Smooth muscle cell (in vitro differentiated cells): ENCODE results near the gene IL18RAP. TPM values are rescaled to one million over a fixed set of nuclear protein-coding genes. Genes with fewer than 3 reads are reported as not detected.

ENCODE experiments used
- DNase-seq: peaks from one replicate; lab custom pipeline; 2025; ENCODE audit not compliant: unreplicated experiment; lab: John Stamatoyannopoulos, UW
- H2AFZ ChIP-seq: fragments of 200-600 bp; sonication (generic); 2 replicates; pipeline ENCODE4 v1.6.0; 2016; ENCODE audit warnings: antibody characterized with exemption, low read depth, mild to moderate bottlenecking
- H3F3A ChIP-seq: fragments of 200-600 bp; sonication (generic); 2 replicates; pipeline ENCODE4 v1.6.0; 2017; ENCODE audit warnings: antibody characterized with exemption, low read depth
- H3K27ac ChIP-seq: fragments of 200-600 bp; sonication (generic); 2 replicates; pipeline ENCODE4 v1.5.1; 2016; ENCODE audit warnings: low read depth, mild to moderate bottlenecking
- H3K27me3 ChIP-seq: fragments of 200-600 bp; sonication (generic); 2 replicates; pipeline ENCODE4 v1.6.1; 2016; ENCODE audit warnings: low read depth, mild to moderate bottlenecking
- H3K36me3 ChIP-seq: fragments of 200-600 bp; sonication (generic); 2 replicates; pipeline ENCODE4 v1.5.1; 2016; ENCODE audit warnings: low read depth
- H3K4me1 ChIP-seq: fragments of 200-600 bp; sonication (generic); 2 replicates; pipeline ENCODE4 v1.5.1; 2016; ENCODE audit warnings: low read depth
- H3K4me2 ChIP-seq: fragments of 200-600 bp; sonication (generic); 2 replicates; pipeline ENCODE4 v1.6.0; 2016; ENCODE audit warnings: mild to moderate bottlenecking
- H3K4me3 ChIP-seq: fragments of 200-600 bp; sonication (generic); 2 replicates; pipeline ENCODE4 v1.5.1; 2016; ENCODE audit warnings: mild to moderate bottlenecking
- H3K79me2 ChIP-seq: fragments of 200-600 bp; sonication (generic); 2 replicates; pipeline ENCODE4 v1.6.0; 2016; ENCODE audit warnings: low read depth, mild to moderate bottlenecking
- H3K9ac ChIP-seq: fragments of 200-600 bp; sonication (generic); 2 replicates; pipeline ENCODE4 v1.6.0; 2016; ENCODE audit warnings: low read depth
- H3K9me3 ChIP-seq: fragments of 200-600 bp; sonication (generic); replicated peaks from 2 replicates; pipeline ENCODE4 v1.5.1; 2016; ENCODE audit warnings: low read depth
- H4K20me1 ChIP-seq: fragments of 200-600 bp; sonication (generic); 2 replicates; pipeline ENCODE4 v1.6.0; 2016; ENCODE audit warnings: low read depth
- CTCF ChIP-seq: fragments of 200-600 bp; sonication (generic); IDR thresholded peaks from 2 replicates; pipeline ENCODE4 v1.5.1; 2017; ENCODE audit warnings: borderline replicate concordance, mild to moderate bottlenecking, antibody characterized with exemption; ENCODE audit not compliant: insufficient read depth, poor library complexity, severe bottlenecking
- WGBS: methylation state at CpG from one replicate; pipeline ENCODE4 v1.1.7; 2016; ENCODE audit warnings: low lambda C conversion rate; 5-methylcytosine and 5-hydroxymethylcytosine counted together
- polyA plus RNA-seq: library from polyadenylated mRNA; unstranded; fragments of >200 nt; fragmentation: Nextera tagmentation; extraction: Ambion mirVana; gene quantifications from 2 replicates; pipeline ENCODE4 v1.2.1, GENCODE V29; 2016
- total RNA-seq: library from RNA; depleted of rRNA; stranded (reverse); fragments of >200 nt; gene quantifications from 2 replicates; pipeline ENCODE4 v1.2.3, GENCODE V29; 2014

Gene IL18RAP
- total and polyA plus RNA-seq, 2 experiments from 2014 or later: not detected

DNA sequence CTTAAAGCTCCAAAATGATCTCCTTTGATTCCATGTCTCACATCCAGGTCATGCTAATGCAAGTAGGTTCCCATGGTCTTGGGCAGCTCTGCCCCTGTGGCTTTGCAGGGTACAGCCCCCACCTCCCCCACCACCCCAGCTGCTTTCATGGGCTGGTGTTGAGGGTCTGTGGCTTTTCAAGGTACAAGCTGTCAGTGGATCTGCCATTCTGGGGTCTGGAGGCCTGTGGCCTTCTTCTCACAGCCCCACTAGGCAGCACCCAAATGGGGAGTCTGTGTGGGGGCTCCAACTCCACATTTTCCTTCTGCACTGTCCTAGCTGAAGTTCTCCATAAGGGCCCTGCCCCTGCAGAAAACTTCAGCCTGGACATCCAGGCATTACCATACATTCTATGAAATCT is 69.0 kb downstream of the IL18RAP start:
- Histone ChIP-seq H3K79me2 (no peaks in the 10 kb centered on the region), H3F3A (no peaks in the 10 kb centered on the region), H3K27ac (no peak overlapping the region), H3K9ac (no peak overlapping the region), H3K4me3 (no peak overlapping the region), H3K27me3 (no peaks in the 10 kb centered on the region), H3K4me1 (peaks cover 4% of the 10 kb centered on the region), H3K9me3 (no peaks in the 10 kb centered on the region), H3K36me3 (no peaks in the 10 kb centered on the region), H3K4me2 (no peak overlapping the region), H2AFZ (no peak overlapping the region), H4K20me1 (no peaks in the 10 kb centered on the region)
- TF ChIP-seq CTCF: no peak
- DNase-seq: no peak

- TF ChIP-seq CTCF: no peak
- no peaks in the 10 kb centered on the region for H3K79me2 ChIP-seq
- no peaks in the 10 kb centered on the region for H3K36me3 ChIP-seq
- DNase-seq: no peak
- no peaks in the 10 kb centered on the region for H3F3A ChIP-seq
- H3K4me1 ChIP-seq: no peaks in the 10 kb centered on the region
- H3K4me3 ChIP-seq: no peak overlapping the region
- no peak overlapping the region for H3K9ac ChIP-seq
- no peak overlapping the region for H3K27ac ChIP-seq
- H3K27me3 ChIP-seq: no peaks in the 10 kb centered on the region
- H3K9me3 ChIP-seq: no peaks in the 10 kb centered on the region
- no peaks in the 10 kb centered on the region for H4K20me1 ChIP-seq
- 91% methylated on average over 1 of the region's 1 CpG for WGBS
- no peak overlapping the region for H2AFZ ChIP-seq
- no peak overlapping the region for H3K4me2 ChIP-seq
These were observed 71.6 kb downstream of the IL18RAP start for GRCh38 chr2:102494570-102494969.

GRCh38 chr2:102498414-102498813 is 75.5 kb downstream of the IL18RAP start:
- no peaks in the 10 kb centered on the region for H3K36me3 ChIP-seq
- H3K27ac ChIP-seq: no peak overlapping the region
- DNase-seq: no peak
- H3K4me1 ChIP-seq: no peaks in the 10 kb centered on the region
- no peak for TF ChIP-seq CTCF
- no peaks in the 10 kb centered on the region for H3K27me3 ChIP-seq
- WGBS: 90% methylated on average over 2 of the region's 2 CpGs
- H3K4me2 ChIP-seq: no peak overlapping the region
- H3F3A ChIP-seq: no peaks in the 10 kb centered on the region
- H2AFZ ChIP-seq: no peak overlapping the region
- no peaks in the 10 kb centered on the region for H3K9me3 ChIP-seq
- no peak overlapping the region for H3K4me3 ChIP-seq
- H3K79me2 ChIP-seq: no peaks in the 10 kb centered on the region
- no peak overlapping the region for H3K9ac ChIP-seq
- no peaks in the 10 kb centered on the region for H4K20me1 ChIP-seq

DNA sequence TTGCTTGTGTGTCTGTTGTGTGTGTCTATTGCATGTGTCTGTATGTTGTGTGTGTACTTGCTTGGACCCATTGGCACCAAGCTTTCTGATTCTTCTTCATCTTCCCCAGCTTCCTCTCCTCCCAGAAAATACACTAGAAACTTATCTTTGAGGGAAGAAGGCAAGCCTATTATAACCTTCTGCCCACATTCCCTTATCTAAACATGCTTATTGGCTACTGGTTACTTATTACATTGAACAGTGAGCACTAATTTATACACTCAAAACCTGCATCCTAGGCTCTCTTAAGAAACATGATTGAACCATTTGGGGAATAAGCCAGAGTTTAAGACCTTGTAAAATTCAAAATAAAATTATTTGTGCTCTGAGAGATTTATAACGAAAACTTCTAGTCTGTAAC is 76.6 kb downstream of the IL18RAP start:
- no peak for DNase-seq
- no peaks in the 10 kb centered on the region for H3K27me3 ChIP-seq
- no peak overlapping the region for H3K4me2 ChIP-seq
- whole genome bisulfite sequencing: 69% methylated on average over 1 of the region's 1 CpG
- H3K36me3 ChIP-seq: no peaks in the 10 kb centered on the region
- no peak overlapping the region for H3K4me3 ChIP-seq
- no peaks in the 10 kb centered on the region for H3K4me1 ChIP-seq
- no peaks in the 10 kb centered on the region for H4K20me1 ChIP-seq
- H3K79me2 ChIP-seq: no peaks in the 10 kb centered on the region
- H2AFZ ChIP-seq: no peak overlapping the region
- no peak overlapping the region for H3K27ac ChIP-seq
- TF ChIP-seq CTCF: no peak
- no peaks in the 10 kb centered on the region for H3K9me3 ChIP-seq
- H3F3A ChIP-seq: no peaks in the 10 kb centered on the region
- no peak overlapping the region for H3K9ac ChIP-seq
